ENCODE data around the gene SEMA6B. TPM values are rescaled to one million over a fixed set of nuclear protein-coding genes. Genes with fewer than 3 reads are reported as not detected.
A peak's percentile ranks its signal among the peaks of the same experiment; 100 is the strongest.

SEMA6B gene
- polyA plus RNA-seq, 12 donors: 22.4 to 71.3 (median 41.1) TPM; not detected in 1

- no peak for DNase-seq
These were observed 48.8 kb downstream of the SEMA6B start for GRCh38 chr19:4510435-4511255.

- DNase-seq: no peak
These were observed 50.8 kb downstream of the SEMA6B start for GRCh38 chr19:4508698-4509097.

- no peak for DNase-seq
These were observed 51.7 kb downstream of the SEMA6B start for GRCh38 chr19:4507804-4508203.

DNA sequence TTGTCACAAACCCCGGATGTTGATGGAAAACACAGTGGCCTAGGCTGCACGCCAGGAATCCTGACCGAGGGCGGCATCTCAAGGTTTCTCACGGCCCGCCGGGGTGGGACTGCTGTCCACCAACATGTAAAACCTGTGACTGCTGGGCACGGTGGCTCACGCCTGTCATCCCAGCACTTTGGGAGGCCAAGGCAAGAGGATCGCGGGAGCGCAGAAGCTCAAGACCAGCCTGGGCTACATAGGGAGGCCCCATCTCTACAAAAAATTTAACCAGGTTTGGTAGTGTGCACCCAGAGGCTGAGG, 52.4 kb downstream of the SEMA6B start:
- DNase-seq: no peak

- DNase-seq: no peak
These were observed 52.9 kb downstream of the SEMA6B start for GRCh38 chr19:4506449-4507149.

GRCh38 chr19:4505570-4506448, 53.7 kb downstream of the SEMA6B start:
- DNase-seq: no peak

- no peak for DNase-seq
These were observed 54.5 kb downstream of the SEMA6B start for GRCh38 chr19:4504891-4505569.

GRCh38 chr19:4504297-4504701, 55.2 kb downstream of the SEMA6B start:
- peak; percentile 38 for DNase-seq

- no peak for DNase-seq
These were observed 55.7 kb downstream of the SEMA6B start for GRCh38 chr19:4503825-4504170.

GRCh38 chr19:4503132-4503824, 56.2 kb downstream of the SEMA6B start:
- no peak for DNase-seq

GRCh38 chr19:4502282-4503131, 57.0 kb downstream of the SEMA6B start:
- no peak for DNase-seq

GRCh38 chr19:4501691-4502090, 57.8 kb downstream of the SEMA6B start:
- DNase-seq: no peak

DNA sequence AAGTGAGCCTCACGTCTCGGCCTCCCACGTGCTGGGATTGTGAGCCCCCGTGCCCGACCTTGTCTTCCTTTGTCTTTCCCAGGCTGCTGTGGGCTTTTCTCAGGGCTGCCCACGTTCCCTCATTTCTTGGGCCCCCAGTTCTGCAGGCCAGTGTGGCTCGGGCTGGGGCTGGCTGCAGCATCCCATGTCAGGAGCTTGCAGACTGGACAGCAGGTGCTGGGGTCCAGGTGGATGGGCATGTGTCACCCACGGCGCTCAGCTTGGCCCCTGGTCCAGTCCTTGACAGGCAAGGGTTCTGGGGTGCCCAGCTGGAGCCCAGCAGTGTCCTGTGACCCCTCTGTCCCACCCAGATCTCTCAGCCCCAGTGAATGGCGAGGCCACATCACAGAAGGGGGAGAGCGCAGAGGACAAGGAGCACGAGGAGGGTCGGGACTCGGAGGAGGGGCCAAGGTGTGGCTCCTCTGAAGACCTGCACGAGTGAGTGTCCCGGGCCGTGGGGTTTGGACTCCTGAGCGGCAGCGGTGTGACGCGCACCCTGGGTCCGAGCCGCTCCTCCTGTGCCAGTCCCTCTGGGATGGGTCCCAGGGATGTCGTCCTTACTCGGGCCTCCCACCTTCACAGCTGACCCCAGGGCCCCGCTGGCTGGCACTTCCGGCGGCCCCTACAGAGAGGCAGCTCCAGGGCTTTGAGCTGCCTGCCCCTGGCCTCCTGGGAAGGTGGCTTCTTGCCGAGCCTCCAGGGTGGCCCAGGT, 58.5 kb downstream of the SEMA6B start:
- DNase-seq: no peak

GRCh38 chr19:4499855-4500254, 59.6 kb downstream of the SEMA6B start:
- no peak for DNase-seq

DNA sequence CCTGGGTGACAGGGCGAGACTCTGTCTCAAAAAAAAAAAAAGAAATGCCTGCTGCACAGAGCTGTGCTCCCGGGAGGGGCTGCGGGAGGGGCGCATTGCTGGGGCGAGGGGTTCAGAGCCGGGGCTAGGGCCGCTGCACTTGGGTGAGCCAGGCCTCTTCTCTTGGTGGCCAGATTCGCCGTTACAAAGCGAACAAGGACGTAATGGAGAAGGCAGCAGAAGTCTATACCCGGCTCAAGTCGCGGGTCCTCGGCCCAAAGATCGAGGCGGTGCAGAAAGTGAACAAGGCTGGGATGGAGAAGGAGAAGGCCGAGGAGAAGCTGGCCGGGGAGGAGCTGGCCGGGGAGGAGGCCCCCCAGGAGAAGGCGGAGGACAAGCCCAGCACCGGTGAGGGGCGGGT, 60.2 kb downstream of the SEMA6B start:
- DNase-seq: no peak

GRCh38 chr19:4498694-4499093, 60.8 kb downstream of the SEMA6B start:
- no peak for DNase-seq

DNA sequence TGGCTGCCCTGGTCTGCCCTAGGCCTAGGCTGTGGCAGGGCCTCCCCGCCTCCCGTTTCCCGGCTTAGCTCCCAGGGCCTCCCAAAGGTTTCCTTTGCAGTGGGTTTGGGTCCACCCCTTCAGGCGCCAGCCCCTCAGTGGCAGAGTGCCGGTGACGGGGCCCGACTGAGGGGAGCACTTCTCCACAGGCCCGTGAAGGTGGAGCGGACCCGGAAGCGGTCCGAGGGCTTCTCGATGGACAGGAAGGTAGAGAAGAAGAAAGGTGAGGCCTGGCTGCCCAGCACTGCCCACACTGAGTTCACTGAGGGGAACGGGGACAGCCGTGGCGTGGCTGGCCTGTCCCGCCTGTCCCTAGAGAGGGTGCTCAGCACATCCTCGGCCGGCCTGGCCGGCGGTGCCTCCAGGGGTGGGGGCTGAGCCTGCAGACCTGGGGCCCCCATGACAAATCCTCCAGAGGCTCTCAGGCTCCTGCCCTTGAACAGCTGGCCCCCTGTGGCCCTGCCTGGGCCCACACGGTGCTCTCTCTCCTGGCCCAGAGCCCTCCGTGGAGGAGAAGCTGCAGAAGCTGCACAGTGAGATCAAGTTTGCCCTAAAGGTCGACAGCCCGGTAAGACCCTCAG, 61.6 kb downstream of the SEMA6B start:
- DNase-seq: no peak

DNA sequence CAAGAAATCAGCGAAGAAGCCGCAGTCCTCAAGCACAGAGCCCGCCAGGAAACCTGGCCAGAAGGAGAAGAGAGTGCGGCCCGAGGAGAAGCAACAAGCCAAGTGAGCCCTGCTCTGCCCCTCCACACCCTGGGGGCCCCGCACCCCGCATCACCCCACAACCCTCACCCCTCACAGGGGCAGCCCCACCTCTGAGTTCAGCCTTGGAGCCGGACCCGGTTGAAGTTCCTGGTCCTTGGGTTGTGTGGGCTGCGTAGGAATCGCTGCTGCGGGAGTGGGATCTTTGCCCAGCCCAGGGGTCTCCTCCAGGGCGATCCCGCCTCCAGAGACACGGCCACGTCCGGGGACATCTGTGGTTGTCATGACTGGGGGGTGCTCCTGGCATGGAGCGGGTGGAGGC, 63.2 kb downstream of the SEMA6B start:
- DNase-seq: no peak

- DNase-seq: no peak
These were observed 64.0 kb downstream of the SEMA6B start for GRCh38 chr19:4495471-4495870.

Data from muscle of arm (tissue), 12 donors.